NT2/D1 (cell line): Measurements from ENCODE around the gene PALLD.

ENCODE experiments used
- YY1 ChIP-seq: IDR thresholded peaks from 2 replicates; pipeline ENCODE4 v1.6.1; 2011; ENCODE audit not compliant: insufficient read length, insufficient read depth
- ZNF274 ChIP-seq: IDR thresholded peaks from 2 replicates; pipeline ENCODE4 v1.6.1; 2011; ENCODE audit warnings: mild to moderate bottlenecking, low read depth, low read length

GRCh38 chr4:168528131-168528949 is 31.5 kb downstream of the PALLD start:
- no peak for TF ChIP-seq ZNF274
- no peak for TF ChIP-seq YY1
